ENCODE data around the gene RTL10.

DNA sequence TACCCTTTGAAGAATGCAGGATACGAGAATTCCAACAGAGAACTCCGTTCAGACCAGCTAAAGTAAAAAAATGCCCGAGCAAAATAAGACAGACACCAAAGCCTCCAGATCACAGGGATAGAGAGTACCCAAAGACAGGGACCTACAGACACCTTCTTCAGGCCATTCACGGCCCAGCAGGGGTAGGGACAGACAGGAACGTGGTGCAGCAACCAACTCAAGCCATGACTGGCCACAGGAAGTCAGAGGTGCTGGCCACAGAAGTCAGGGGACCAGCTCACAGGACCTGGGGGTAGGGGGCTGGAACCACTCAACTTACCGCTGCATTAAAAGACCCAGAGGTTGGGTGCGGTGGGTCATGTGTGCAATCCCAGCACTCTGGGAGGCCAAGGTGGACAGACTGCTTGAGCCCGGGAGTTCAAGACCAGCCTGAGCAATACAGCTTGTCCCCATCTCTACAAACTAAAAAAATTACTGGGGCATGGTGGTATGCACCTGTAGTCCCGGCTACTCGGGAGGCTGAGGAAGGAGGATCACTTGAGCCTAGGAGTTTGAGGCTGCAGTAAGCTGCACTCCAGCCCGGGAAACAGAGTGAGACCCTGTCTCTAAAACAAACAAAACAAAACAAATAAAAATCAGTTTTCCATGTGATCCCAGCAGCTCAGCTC lies 47.0 kb upstream of the RTL10 start:
- TF ChIP-seq POLR2AphosphoS5 (IDR thresholded peaks at IDR 0.05; ENCODE audit: low read depth, low read length) (no peak), KAT7 (CRISPR knock-in tag; IDR thresholded peaks at IDR 0.05; ENCODE audit: borderline replicate concordance) (no peak), SMAD1 (CRISPR knock-in tag; IDR thresholded peaks at IDR 0.05; ENCODE audit: borderline replicate concordance, low read depth) (no peak)
- TF ChIP-seq, protein P1, sequence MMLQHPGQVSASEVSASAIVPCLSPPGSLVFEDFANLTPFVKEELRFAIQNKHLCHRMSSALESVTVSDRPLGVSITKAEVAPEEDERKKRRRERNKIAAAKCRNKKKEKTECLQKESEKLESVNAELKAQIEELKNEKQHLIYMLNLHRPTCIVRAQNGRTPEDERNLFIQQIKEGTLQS (CRISPR knock-in tag; IDR thresholded peaks at IDR 0.05): no peak
- TF ChIP-seq, protein P2, sequence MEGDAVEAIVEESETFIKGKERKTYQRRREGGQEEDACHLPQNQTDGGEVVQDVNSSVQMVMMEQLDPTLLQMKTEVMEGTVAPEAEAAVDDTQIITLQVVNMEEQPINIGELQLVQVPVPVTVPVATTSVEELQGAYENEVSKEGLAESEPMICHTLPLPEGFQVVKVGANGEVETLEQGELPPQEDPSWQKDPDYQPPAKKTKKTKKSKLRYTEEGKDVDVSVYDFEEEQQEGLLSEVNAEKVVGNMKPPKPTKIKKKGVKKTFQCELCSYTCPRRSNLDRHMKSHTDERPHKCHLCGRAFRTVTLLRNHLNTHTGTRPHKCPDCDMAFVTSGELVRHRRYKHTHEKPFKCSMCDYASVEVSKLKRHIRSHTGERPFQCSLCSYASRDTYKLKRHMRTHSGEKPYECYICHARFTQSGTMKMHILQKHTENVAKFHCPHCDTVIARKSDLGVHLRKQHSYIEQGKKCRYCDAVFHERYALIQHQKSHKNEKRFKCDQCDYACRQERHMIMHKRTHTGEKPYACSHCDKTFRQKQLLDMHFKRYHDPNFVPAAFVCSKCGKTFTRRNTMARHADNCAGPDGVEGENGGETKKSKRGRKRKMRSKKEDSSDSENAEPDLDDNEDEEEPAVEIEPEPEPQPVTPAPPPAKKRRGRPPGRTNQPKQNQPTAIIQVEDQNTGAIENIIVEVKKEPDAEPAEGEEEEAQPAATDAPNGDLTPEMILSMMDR (CRISPR knock-in tag; IDR thresholded peaks at IDR 0.05): no peak
- TF ChIP-seq, protein P3, sequence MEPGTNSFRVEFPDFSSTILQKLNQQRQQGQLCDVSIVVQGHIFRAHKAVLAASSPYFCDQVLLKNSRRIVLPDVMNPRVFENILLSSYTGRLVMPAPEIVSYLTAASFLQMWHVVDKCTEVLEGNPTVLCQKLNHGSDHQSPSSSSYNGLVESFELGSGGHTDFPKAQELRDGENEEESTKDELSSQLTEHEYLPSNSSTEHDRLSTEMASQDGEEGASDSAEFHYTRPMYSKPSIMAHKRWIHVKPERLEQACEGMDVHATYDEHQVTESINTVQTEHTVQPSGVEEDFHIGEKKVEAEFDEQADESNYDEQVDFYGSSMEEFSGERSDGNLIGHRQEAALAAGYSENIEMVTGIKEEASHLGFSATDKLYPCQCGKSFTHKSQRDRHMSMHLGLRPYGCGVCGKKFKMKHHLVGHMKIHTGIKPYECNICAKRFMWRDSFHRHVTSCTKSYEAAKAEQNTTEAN (CRISPR knock-in tag; conservative IDR thresholded peaks at IDR 0.05): no peak

Data from HepG2 (cell line).